ENCODE measurements around the gene EFEMP1. TPM values are rescaled to one million over a fixed set of nuclear protein-coding genes. Genes with fewer than 3 reads are reported as not detected.

EFEMP1 gene
- total RNA-seq, 4 donors from 2014 or later = 113 to 253 (median 137) TPM

GRCh38 chr2:55910077-55910476, 13.5 kb downstream of the EFEMP1 start:
- Histone ChIP-seq H3K36me3 (no peaks in the 10 kb centered on the region), H3K27me3 (no peaks in the 10 kb centered on the region), H3K27ac (no peak overlapping the region), H3K4me3 (no peak overlapping the region), H3K4me1 (no peaks in the 10 kb centered on the region), H3K9me3 (no peaks in the 10 kb centered on the region)
- TF ChIP-seq, protein P1, sequence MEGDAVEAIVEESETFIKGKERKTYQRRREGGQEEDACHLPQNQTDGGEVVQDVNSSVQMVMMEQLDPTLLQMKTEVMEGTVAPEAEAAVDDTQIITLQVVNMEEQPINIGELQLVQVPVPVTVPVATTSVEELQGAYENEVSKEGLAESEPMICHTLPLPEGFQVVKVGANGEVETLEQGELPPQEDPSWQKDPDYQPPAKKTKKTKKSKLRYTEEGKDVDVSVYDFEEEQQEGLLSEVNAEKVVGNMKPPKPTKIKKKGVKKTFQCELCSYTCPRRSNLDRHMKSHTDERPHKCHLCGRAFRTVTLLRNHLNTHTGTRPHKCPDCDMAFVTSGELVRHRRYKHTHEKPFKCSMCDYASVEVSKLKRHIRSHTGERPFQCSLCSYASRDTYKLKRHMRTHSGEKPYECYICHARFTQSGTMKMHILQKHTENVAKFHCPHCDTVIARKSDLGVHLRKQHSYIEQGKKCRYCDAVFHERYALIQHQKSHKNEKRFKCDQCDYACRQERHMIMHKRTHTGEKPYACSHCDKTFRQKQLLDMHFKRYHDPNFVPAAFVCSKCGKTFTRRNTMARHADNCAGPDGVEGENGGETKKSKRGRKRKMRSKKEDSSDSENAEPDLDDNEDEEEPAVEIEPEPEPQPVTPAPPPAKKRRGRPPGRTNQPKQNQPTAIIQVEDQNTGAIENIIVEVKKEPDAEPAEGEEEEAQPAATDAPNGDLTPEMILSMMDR (IDR thresholded peaks at IDR 0.05) = no peak
- no peak for TF ChIP-seq EP300 (IDR thresholded peaks at IDR 0.05)
- TF ChIP-seq POLR2A (IDR thresholded peaks at IDR 0.05) = no peak
- no peak for DNase-seq (ENCODE audit: low spot score in 2 of 2)
- WGBS, 2 donors = 91 to 96% methylated on average over 2 of the region's 2 CpGs

GRCh38 chr2:55907686-55908085, 15.9 kb downstream of the EFEMP1 start:
- no peak for DNase-seq (ENCODE audit: low spot score in 2 of 2)
- Histone ChIP-seq H3K27ac (no peak overlapping the region), H3K9me3 (peaks cover 0 to 16% (median 0%) of the 10 kb centered on the region in 4 donors), H3K4me3 (no peak overlapping the region), H3K27me3 (no peaks in the 10 kb centered on the region), H3K4me1 (no peaks in the 10 kb centered on the region), H3K36me3 (no peaks in the 10 kb centered on the region)
- TF ChIP-seq, protein P1 (IDR thresholded peaks at IDR 0.05) = no peak
- TF ChIP-seq EP300 (IDR thresholded peaks at IDR 0.05) (no peak), POLR2A (IDR thresholded peaks at IDR 0.05) (no peak)
- WGBS, 2 donors = 35 to 45% methylated on average over 3 of the region's 3 CpGs

GRCh38 chr2:55906993-55907392, 16.6 kb downstream of the EFEMP1 start:
- TF ChIP-seq EP300 (IDR thresholded peaks at IDR 0.05) (no peak), POLR2A (IDR thresholded peaks at IDR 0.05) (no peak)
- TF ChIP-seq, protein P1 (IDR thresholded peaks at IDR 0.05) = no peak

GRCh38 chr2:55903727-55904126, 19.9 kb downstream of the EFEMP1 start:
- Histone ChIP-seq H3K4me3 (no peak overlapping the region), H3K27me3 (no peaks in the 10 kb centered on the region), H3K27ac (no peak overlapping the region), H3K36me3 (no peaks in the 10 kb centered on the region), H3K4me1 (no peaks in the 10 kb centered on the region), H3K9me3 (peaks cover 0 to 16% (median 0%) of the 10 kb centered on the region in 4 donors)
- 92 to 96% methylated on average over 2 of the region's 2 CpGs for WGBS, 2 donors
- no peak for DNase-seq (ENCODE audit: low spot score in 2 of 2)
- TF ChIP-seq POLR2A (IDR thresholded peaks at IDR 0.05) (no peak), EP300 (IDR thresholded peaks at IDR 0.05) (no peak)
- TF ChIP-seq, protein P1 (IDR thresholded peaks at IDR 0.05) = no peak

More at GRCh38 chr2:55906993-55907392, 16.6 kb downstream of the EFEMP1 start:
- no peak for DNase-seq (ENCODE audit: low spot score in 2 of 2)
- 79 to 86% methylated on average over 1 of the region's 1 CpG for WGBS, 2 donors
- Histone ChIP-seq H3K36me3 (no peaks in the 10 kb centered on the region), H3K4me3 (no peak overlapping the region), H3K27me3 (no peaks in the 10 kb centered on the region), H3K27ac (no peak overlapping the region), H3K9me3 (peaks cover 0 to 16% (median 0%) of the 10 kb centered on the region in 4 donors), H3K4me1 (no peaks in the 10 kb centered on the region)

DNA sequence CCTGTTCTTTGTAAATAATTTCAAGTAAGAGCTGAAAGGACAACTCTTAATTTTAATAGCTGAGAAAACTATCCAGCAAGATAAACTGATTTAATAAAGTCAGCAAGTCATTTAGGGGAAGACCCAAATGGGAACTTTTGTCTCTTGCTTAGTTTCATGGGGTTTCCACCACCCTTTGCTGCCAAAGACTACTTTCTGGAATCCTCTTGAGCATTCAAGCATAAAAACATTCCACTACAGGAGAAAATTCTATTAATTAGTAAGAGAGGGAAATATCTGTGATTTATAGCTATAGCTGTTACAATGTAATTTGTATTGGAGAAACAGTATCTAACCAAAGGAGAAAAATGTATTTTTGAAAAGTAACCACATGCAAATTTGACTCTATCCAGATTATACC, 20.6 kb downstream of the EFEMP1 start:
- H3K4me1 ChIP-seq = no peaks in the 10 kb centered on the region
- no peak overlapping the region for H3K4me3 ChIP-seq
- TF ChIP-seq, protein P1 (IDR thresholded peaks at IDR 0.05) = no peak
- TF ChIP-seq EP300 (IDR thresholded peaks at IDR 0.05) = no peak
- no peak for TF ChIP-seq POLR2A (IDR thresholded peaks at IDR 0.05)
- H3K9me3 ChIP-seq = peaks cover 0 to 16% (median 0%) of the 10 kb centered on the region in 4 donors
- no peak for DNase-seq (ENCODE audit: low spot score in 2 of 2)
- no peak overlapping the region for H3K27ac ChIP-seq
- H3K36me3 ChIP-seq = no peaks in the 10 kb centered on the region
- no peaks in the 10 kb centered on the region for H3K27me3 ChIP-seq

Data from tibial nerve (tissue), 4 donors.